ENCODE data around the gene DRC3. TPM values are rescaled to one million over a fixed set of nuclear protein-coding genes. Genes with fewer than 3 reads are reported as not detected.

DRC3 gene
- total and polyA plus RNA-seq, 10 of the 15 experiments (the other 5 are each of a cell fraction or from before 2014, with no cell fraction given): 0.18 to 2.3 (median 0.60) TPM; not detected in 3

GRCh38 chr17:18028952-18029540, 56.4 kb downstream of the DRC3 start:
- BruUV-seq (replicated peaks): no TSS peak
- ChIA-PET CTCF (interaction anchor here (0.8 to 1.8 kb wide), 4 partner anchors 44 to 138 kb away, joined by 3 to 6 read pairs (median 4); no protein-coding TSS in a partner anchor), RAD21 (ENCODE audit: unreplicated experiment) (interaction anchor here (0.7 to 1.8 kb wide), 4 partner anchors 43 to 217 kb away, joined by 3 to 4 read pairs (median 3); no protein-coding TSS in a partner anchor), SMC1A (ENCODE audit: uncharacterized antibody, unreplicated experiment) (interaction anchor here (1.1 to 1.5 kb wide), 2 partner anchors 110 to 131 kb away, joined by 3 to 4 read pairs; no protein-coding TSS in a partner anchor), POLR2A (interaction anchor here (1.0 kb wide), 1 partner anchor 12 kb away, joined by 4 read pairs; no protein-coding TSS in a partner anchor)
- TF ChIP-seq TAF1 (IDR thresholded peaks at IDR 0.05; ENCODE audit: borderline replicate concordance, low read depth, low read length): no peak
- no peak for TF ChIP-seq FOXK2 (IDR thresholded peaks at IDR 0.05)
- TF ChIP-seq EGR1 (IDR thresholded peaks at IDR 0.05; ENCODE audit: borderline replicate concordance in 1 of 2, low read depth in 2 of 2, low read length in 2 of 2): no peak
- TF ChIP-seq CBX3 (IDR thresholded peaks at IDR 0.05; ENCODE audit: borderline replicate concordance, low read depth): no peak
- TF ChIP-seq ZBTB33 (IDR thresholded peaks at IDR 0.05): no peak
- TF ChIP-seq FOXM1 (IDR thresholded peaks at IDR 0.05; ENCODE audit: low read depth, low read length): no peak
- no peak for TF ChIP-seq PML (IDR thresholded peaks at IDR 0.05; ENCODE audit: low read length)
- TF ChIP-seq CREB1 (IDR thresholded peaks at IDR 0.05; ENCODE audit: low read depth): no peak
- TF ChIP-seq HSF1 (IDR thresholded peaks at IDR 0.05; ENCODE audit: low read depth, low read length): no peak
- TF ChIP-seq STAT3 (IDR thresholded peaks at IDR 0.05; ENCODE audit: low read depth, low read length): no peak
- TF ChIP-seq HDGF (IDR thresholded peaks at IDR 0.05): no peak
- TF ChIP-seq IRF4 (IDR thresholded peaks at IDR 0.05; ENCODE audit: low read depth, low read length): no peak
- TF ChIP-seq FOS (IDR thresholded peaks at IDR 0.05; ENCODE audit: borderline replicate concordance, extremely low read depth, insufficient read length): no peak
- no peak for TF ChIP-seq TCF12 (IDR thresholded peaks at IDR 0.05; ENCODE audit: low read depth, low read length)
- no peak for TF ChIP-seq JUNB (IDR thresholded peaks at IDR 0.05)
- no peak for TF ChIP-seq ZSCAN29 (IDR thresholded peaks at IDR 0.05)
- no peak for TF ChIP-seq PKNOX1 (IDR thresholded peaks at IDR 0.05)
- no peak for TF ChIP-seq MEF2B (IDR thresholded peaks at IDR 0.05; ENCODE audit: partially characterized antibody, poor library complexity, severe bottlenecking)
- TF ChIP-seq CEBPB (IDR thresholded peaks at IDR 0.05; ENCODE audit: borderline replicate concordance in 1 of 2, low read depth in 2 of 2, low read length in 2 of 2): no peak
- TF ChIP-seq MYC (IDR thresholded peaks at IDR 0.05; ENCODE audit: insufficient read depth, insufficient read length, insufficient replicate concordance, low read length, severe bottlenecking): no peak
- in situ Hi-C loops (cut with MboI) (no loop called here), intact Hi-C loops (cut with micrococcal nuclease; ENCODE audit: unreplicated experiment) (no loop called here)
- FAIRE-seq: no peak
- Histone ChIP-seq H3K4me3 (no peak overlapping the region), H4K20me1 (ENCODE audit: control insufficient read depth, insufficient read depth) (0 out of 2 replicates have a peak, but pooled peaks cover 5% of the 10 kb centered on the region), H3K4me2 (ENCODE audit: control insufficient read depth, insufficient read depth) (no peak overlapping the region), H3K27ac (ENCODE audit: control insufficient read depth, insufficient read depth) (no peak overlapping the region), H3K27me3 (replicated peaks in 1 of 2; ENCODE audit: control insufficient read depth in 2 of 2, insufficient read depth in 2 of 2, low read length in 1 of 2) (no peaks in the 10 kb centered on the region; a peak in 1 of 4 replicates), H3K36me3 (ENCODE audit: control insufficient read depth in 2 of 2, insufficient read depth in 2 of 2, low read length in 1 of 2) (peaks cover 4 to 5% of the 10 kb centered on the region in 2 experiments; a peak in 3 of 4 replicates), H3K9ac (ENCODE audit: control insufficient read depth, insufficient read depth, low read length) (no peak overlapping the region), H3K9me3 (replicated peaks; ENCODE audit: control insufficient read depth, insufficient read depth, low read length) (no peaks in the 10 kb centered on the region), H3K4me1 (ENCODE audit: control insufficient read depth, insufficient read depth, low read length) (peaks cover 23% of the 10 kb centered on the region), H2AFZ (ENCODE audit: control insufficient read depth, low read depth, low read length) (no peak overlapping the region), H3K79me2 (ENCODE audit: control insufficient read depth, insufficient read depth, low read length) (peaks cover 2% of the 10 kb centered on the region; the same call in 1 of the 2 replicates)
- DNase-seq (ENCODE audit: low read depth, low spot score): no peak
- no peak for ATAC-seq
- 98% methylated on average over 8 of the region's 8 CpGs for WGBS (ENCODE audit: insufficient coverage, insufficient replicate concordance, low lambda C conversion rate, missing lambda C conversion rate)
